ENCODE results near the gene AARS2. TPM values are rescaled to one million over a fixed set of nuclear protein-coding genes. Genes with fewer than 3 reads are reported as not detected.

AARS2 gene
- 4.5 and 7.3 TPM in 2 replicates for polyA plus RNA-seq (2011; rRNA removed)
- 6.7 and 9.1 TPM in 2 replicates for polyA minus RNA-seq (2011; rRNA and poly(A)+ RNA removed)

DNA sequence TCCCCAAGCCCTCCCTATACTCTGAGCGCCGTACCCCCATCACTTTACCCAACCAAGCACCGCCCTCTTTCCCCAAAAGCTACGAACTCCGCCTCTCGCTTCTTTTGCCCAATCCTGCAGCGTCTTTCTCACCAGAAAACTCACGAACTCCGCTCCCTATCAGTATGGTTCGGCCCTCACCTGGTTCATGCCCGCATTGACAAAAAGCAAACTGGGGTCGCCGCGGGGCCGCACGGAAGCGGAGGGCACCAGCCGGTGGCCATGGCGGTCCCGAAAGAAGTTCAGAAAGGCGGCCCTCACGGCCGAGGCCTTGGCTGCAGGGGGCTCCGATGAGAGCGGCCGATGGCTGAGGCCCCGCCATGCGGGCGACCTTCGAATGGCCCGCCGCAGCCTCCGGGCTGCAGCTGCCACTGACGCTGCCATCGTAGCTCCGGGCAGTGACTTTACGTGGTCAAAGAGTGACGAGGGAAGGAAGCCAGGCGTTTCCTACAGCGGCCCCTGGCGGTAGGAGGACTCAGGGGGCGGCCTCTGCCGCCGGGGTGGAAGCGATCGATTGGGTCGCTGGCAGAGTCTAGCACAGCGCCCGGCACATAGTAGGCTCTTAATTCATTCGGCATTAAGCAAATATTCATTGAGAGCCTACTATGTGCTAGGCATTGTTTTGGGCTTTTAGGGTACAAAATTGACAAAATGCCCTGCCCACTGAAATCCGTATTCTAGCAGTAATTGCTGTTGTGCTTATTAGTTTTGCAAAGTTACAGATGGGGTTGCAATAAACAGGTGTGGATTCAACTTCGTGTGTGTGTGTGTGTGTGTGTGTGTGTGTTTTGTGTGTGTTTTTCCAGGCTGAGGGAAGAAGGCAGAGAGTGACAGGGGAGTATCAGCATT lies at the start of gene AARS2:
AARS2 (minus strand) TSS at position 447 of the 888 bp plus-strand sequence; CDS start at position 423, 24 bp downstream.
- Histone ChIP-seq H3K36me3 (ENCODE audit: control insufficient read depth, insufficient read depth, low read length) (peaks cover 16% of the 10 kb centered on the region), H3K4me3 (ENCODE audit: low read depth, low read length) (peak within 1 kb of the TSS; percentile 93), H3K27me3 (ENCODE audit: control insufficient read depth, insufficient read depth, low read length) (peaks cover 3% of the 10 kb centered on the region)
- POLR2A ChIA-PET = no interaction called here
- TF ChIP-seq, protein P1, sequence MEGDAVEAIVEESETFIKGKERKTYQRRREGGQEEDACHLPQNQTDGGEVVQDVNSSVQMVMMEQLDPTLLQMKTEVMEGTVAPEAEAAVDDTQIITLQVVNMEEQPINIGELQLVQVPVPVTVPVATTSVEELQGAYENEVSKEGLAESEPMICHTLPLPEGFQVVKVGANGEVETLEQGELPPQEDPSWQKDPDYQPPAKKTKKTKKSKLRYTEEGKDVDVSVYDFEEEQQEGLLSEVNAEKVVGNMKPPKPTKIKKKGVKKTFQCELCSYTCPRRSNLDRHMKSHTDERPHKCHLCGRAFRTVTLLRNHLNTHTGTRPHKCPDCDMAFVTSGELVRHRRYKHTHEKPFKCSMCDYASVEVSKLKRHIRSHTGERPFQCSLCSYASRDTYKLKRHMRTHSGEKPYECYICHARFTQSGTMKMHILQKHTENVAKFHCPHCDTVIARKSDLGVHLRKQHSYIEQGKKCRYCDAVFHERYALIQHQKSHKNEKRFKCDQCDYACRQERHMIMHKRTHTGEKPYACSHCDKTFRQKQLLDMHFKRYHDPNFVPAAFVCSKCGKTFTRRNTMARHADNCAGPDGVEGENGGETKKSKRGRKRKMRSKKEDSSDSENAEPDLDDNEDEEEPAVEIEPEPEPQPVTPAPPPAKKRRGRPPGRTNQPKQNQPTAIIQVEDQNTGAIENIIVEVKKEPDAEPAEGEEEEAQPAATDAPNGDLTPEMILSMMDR (IDR thresholded peaks at IDR 0.05; ENCODE audit: insufficient read depth, low read depth, low read length) = peak; percentile 100
- CTCF ChIA-PET = interaction anchor here (0.6 to 3.2 kb wide), 26 partner anchors 10 to 410 kb away, joined by 3 to 47 read pairs (median 4); partner anchors contain the start of genes SLC35B2 and TMEM151B
- DNase-seq (ENCODE audit: low read depth) = peak; percentile 22

DNA sequence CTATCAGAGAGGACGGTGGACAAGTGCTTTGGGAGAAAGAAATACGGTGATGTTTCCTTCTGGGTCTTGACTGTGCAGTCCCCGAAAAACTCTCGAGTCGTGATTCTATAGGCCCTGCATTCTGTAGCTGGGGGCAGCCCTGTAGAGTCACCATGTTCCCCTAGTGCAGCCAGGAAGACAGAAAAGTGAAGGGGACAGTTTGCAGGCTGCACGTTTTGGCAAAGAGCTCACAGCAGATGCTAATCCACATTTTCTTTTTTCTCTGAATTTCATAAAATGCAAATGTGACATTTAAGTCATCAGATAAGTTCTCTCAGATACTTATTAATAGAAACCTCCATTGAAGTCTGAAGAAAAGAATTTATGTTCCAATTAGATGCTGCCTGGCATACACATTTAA lies 48.8 kb upstream of the AARS2 start:
- POLR2A ChIA-PET = no interaction called here
- H3K27me3 ChIP-seq (ENCODE audit: control insufficient read depth, insufficient read depth, low read length) = peaks cover 11% of the 10 kb centered on the region

DNA sequence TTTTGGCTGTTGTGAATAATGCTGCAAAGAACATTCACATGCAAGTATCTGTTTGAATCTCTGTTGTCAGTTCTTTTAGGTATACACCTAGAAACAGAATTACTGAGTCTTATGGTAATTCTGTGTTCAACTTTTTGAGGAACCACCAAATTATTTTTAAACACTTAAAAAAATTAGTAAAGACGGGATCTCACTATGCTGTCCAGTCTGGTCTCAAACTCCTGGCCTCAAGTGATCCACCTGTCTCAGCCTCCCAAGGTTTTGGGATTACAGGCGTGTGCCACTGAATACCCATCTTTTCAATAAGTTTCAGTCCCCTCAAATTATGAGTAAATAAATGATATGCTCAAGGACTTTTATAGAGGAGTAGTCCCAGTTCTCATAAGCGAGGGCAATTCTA lies 46.8 kb upstream of the AARS2 start:
- DNase-seq (ENCODE audit: low read depth) = no peak
- Histone ChIP-seq H3K4me3 (ENCODE audit: low read depth, low read length) (no peak overlapping the region), H3K27me3 (ENCODE audit: control insufficient read depth, insufficient read depth, low read length) (peaks cover 11% of the 10 kb centered on the region), H3K36me3 (ENCODE audit: control insufficient read depth, insufficient read depth, low read length) (no peaks in the 10 kb centered on the region)
- ChIA-PET CTCF (no interaction called here), POLR2A (no interaction called here)
- TF ChIP-seq, protein P1 (IDR thresholded peaks at IDR 0.05; ENCODE audit: insufficient read depth, low read depth, low read length) = no peak

More for the DNA sequence above, 48.8 kb upstream of the AARS2 start:
- CTCF ChIA-PET = no interaction called here
- H3K4me3 ChIP-seq (ENCODE audit: low read depth, low read length) = no peak overlapping the region
- H3K36me3 ChIP-seq (ENCODE audit: control insufficient read depth, insufficient read depth, low read length) = no peaks in the 10 kb centered on the region
- no peak for DNase-seq (ENCODE audit: low read depth)
- TF ChIP-seq, protein P1 (IDR thresholded peaks at IDR 0.05; ENCODE audit: insufficient read depth, low read depth, low read length) = no peak

DNA sequence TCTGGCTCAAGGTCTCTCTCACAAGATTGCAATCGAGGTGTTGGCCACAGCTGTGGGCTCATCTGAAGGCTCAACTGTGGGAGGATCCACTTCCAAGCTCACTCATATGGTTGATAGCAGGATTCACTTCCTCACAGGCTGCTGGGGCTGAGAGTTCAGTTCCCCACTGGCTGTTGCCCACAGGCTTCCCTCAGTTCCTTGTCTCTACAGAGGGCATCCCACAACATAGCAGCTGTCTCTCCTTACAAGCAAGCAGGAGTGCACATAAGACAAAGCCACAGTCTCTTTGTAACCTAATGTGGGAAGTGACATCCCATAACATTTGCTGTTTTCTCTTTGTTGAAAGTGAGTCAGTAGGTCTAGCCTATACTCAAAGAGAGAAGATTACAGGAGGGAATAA lies 43.3 kb upstream of the AARS2 start:
- TF ChIP-seq, protein P1 (IDR thresholded peaks at IDR 0.05; ENCODE audit: insufficient read depth, low read depth, low read length) = no peak
- Histone ChIP-seq H3K27me3 (ENCODE audit: control insufficient read depth, insufficient read depth, low read length) (peaks cover 10% of the 10 kb centered on the region), H3K4me3 (ENCODE audit: low read depth, low read length) (no peak overlapping the region), H3K36me3 (ENCODE audit: control insufficient read depth, insufficient read depth, low read length) (no peaks in the 10 kb centered on the region)
- CTCF ChIA-PET = interaction anchor here (1.9 kb wide), 1 partner anchor 17 kb away, joined by 9 read pairs; no protein-coding TSS in a partner anchor
- DNase-seq (ENCODE audit: low read depth) = no peak
- POLR2A ChIA-PET = no interaction called here

DNA sequence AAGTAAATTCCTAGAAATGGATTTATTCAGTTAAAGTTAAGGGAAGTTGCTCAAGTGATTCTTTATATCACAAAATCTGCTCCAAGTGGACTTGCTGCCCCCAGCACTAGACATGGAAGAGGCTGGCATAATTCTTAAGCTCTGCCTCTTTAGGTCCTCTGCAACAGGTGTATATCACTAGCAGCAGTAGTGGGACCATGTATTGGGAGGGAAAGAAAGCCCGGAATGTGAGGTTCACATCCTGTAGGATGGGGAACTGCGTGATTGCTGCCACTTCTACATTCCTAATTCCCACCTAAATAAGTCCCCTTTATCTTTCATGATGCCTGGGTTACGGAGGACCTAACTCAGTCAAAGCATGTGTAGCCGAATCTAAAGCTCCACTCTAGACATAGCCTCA lies 42.5 kb upstream of the AARS2 start:
- Histone ChIP-seq H3K27me3 (ENCODE audit: control insufficient read depth, insufficient read depth, low read length) (peaks cover 10% of the 10 kb centered on the region), H3K4me3 (ENCODE audit: low read depth, low read length) (no peak overlapping the region), H3K36me3 (ENCODE audit: control insufficient read depth, insufficient read depth, low read length) (no peaks in the 10 kb centered on the region)
- CTCF ChIA-PET = no interaction called here
- POLR2A ChIA-PET = no interaction called here
- DNase-seq (ENCODE audit: low read depth) = no peak
- TF ChIP-seq, protein P1 (IDR thresholded peaks at IDR 0.05; ENCODE audit: insufficient read depth, low read depth, low read length) = no peak
